GDM1 (cell line): ENCODE data around the gene NUAK1.

ENCODE experiments used
- DNase-seq: peaks from one replicate; lab custom pipeline; 2025; lab: John Stamatoyannopoulos, UW

The NUAK1 gene

GRCh38 chr12:106082216-106083175 is 56.3 kb downstream of the NUAK1 start:
- no peak for DNase-seq

DNA sequence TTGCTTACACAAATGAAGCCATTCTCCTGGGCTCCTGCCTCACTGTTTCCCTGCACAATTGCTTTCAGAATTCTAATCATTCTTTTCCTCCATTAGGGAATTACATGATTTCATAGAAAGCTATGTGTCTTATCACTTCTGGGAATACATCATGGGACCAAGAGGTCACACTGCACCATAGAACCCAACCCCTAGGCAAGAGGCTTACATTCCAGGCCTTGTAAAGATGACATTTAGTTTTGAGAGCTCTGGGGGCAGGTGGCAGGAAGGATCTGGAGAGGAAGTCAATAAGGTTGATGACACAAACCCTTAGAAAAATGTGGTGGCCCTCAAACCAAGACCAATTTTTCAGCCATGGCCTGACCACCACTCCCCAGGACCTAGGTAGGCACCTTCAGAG is 57.1 kb downstream of the NUAK1 start:
- DNase-seq: no peak

DNA sequence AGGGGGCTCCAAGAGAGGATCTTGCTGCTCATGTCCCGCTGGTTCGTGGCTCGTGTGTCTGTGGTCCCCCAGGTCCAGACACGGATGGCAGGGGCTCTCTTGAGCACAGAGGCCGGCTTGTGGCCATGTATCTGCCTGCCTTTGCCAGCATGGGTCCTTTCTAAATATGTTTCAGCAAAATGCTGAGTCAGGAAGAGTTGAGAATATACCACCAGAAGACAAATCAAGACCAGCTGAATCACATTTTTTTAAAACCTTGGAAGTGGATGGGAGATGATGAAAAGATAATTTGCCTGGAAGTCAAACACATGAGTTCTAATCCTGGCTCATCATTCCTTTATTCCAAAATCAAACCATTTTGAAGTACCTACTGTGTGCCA is 58.0 kb downstream of the NUAK1 start:
- DNase-seq: no peak

GRCh38 chr12:106080041-106080790 is 58.5 kb downstream of the NUAK1 start:
- DNase-seq: no peak

GRCh38 chr12:106079148-106079738 is 59.5 kb downstream of the NUAK1 start:
- no peak for DNase-seq

DNA sequence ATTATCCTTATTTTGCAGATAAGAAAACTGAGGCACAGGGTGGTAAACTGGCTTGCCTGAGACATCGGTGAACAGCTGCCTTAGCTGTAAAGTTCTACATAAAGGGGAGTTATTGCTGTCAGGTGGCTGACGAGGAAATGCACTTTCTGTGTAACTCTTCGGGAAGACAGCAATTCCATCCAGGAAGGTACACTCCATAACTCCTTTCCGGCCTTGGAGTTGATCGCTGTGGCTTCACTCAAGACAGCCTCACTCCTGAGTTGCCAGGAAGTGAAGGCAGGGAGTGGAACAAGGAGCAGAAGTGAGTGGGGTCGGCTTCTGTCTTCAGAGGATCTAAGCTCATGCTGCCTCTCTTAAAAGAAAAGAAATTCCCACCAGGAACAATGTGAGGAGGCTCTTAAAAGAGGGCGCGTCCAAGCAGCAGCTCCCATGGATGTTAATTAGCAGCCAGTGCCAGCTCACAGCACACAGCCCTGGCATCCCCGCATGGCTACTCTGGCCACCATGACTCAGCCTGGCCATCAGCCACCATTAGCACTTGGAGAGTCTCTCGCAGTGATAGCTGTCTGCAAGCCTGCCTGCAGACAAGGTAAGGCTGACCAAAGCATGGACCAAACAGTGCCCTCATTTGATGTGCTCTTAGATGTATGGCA is 60.3 kb downstream of the NUAK1 start:
- no peak for DNase-seq

DNA sequence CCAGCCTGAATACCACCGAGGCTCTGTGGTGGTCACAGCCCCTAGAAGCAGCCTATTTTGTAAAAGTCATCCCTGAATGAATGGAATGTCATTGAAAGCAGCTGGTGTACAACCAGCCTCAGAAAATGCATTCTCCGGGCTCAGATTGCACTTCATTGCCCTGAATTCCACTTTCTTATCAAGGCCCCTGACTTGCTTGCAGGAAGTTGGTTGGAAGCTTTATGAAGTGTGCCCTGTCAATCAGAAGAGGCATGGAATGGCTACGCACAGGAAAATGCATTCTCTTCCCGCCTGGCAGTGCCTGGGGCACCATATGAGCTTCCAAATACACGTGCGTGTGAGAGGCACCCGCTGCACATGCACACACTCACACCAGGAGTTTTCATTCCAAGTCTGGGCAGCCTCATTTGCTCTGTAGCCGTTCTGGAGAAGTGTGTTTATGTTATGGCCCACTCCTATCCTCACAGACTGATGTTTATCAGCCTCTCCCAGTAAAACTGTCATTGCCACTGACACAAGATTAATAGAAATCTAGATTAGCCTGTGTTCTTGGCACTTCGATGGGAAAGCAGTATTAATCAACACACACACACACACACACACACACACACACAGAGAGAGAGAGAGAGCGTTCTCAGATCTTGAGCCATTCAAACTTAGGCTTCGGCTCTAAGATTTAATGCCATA is 63.9 kb downstream of the NUAK1 start:
- no peak for DNase-seq

GRCh38 chr12:106074361-106074705 is 64.4 kb downstream of the NUAK1 start:
- DNase-seq: no peak

- DNase-seq: no peak
Measured at GRCh38 chr12:106073179-106073578, 65.6 kb downstream of the NUAK1 start.

GRCh38 chr12:106072751-106073150 is 66.0 kb downstream of the NUAK1 start:
- DNase-seq: no peak

GRCh38 chr12:106071686-106072085 is 67.1 kb downstream of the NUAK1 start:
- DNase-seq: no peak

DNA sequence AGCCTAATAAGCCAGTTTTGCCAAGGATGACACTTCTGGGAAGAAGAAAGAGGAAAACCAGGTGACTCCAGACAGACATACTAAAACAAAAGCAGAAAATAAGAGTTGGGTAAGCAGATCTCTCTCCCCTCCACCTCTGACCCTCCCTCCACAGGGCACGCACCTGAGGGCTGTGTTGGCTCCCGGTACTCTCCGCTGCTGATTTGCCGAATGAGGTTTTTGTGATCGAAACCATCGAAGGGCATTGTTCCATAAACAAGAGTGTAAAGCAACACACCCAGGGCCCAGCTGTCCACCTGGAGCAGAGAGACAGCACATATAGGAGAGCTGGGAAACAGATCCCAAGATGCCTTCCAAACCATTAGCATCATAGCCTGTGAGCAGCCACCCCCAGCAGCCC is 68.1 kb downstream of the NUAK1 start:
- no peak for DNase-seq

DNA sequence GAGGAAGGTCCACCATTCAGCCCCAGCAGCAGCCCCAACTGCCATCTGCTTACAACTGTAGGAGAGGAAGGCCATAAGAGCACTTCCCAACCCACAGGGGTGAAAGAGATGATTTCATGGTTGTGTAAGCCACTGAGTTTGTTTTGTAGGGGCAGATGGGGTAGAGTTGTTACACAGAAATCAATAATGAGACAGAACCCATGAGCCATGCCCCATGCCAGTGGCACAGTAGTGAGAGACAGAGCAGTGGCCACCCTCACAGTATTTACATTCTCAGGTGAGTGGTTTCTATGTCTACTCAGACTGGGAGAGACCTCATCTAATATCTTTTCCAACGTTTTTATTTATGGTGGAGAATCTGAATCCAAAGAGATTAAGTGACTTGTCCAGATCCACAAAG is 68.6 kb downstream of the NUAK1 start:
- no peak for DNase-seq

- no peak for DNase-seq
Measured at GRCh38 chr12:106068296-106068695, 70.5 kb downstream of the NUAK1 start.

DNA sequence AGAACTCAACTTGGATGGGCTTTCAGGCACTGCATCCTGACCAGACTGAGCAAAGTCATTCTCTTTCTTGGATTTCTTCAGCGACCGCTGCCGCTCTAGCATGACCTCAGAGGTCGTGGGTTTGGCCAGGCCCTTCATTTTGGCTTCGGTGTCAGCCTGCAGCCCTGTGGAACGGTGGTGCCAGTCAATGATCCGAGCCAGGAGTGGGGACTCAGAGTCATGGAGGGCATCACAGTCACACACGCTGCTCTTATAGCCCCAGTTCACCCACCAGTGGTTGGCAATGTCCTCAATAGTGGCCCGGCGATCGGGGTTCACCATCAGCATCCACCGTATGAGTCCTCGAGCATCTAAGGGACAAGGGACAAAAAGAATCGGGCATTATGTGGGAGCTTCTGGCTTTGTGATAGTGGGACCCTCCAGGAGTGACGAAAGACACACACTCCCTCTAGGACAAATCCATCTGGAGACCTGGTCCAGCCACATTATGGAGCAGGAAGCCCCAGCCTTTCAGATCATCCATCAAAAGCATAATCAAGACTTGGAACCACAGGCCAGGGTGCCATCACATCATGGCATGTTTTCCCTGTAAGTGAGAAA is 71.0 kb downstream of the NUAK1 start:
- DNase-seq: no peak

- no peak for DNase-seq
Measured at GRCh38 chr12:106066726-106067325, 71.9 kb downstream of the NUAK1 start.

- DNase-seq: no peak
Measured at GRCh38 chr12:106066051-106066705, 72.6 kb downstream of the NUAK1 start.

DNA sequence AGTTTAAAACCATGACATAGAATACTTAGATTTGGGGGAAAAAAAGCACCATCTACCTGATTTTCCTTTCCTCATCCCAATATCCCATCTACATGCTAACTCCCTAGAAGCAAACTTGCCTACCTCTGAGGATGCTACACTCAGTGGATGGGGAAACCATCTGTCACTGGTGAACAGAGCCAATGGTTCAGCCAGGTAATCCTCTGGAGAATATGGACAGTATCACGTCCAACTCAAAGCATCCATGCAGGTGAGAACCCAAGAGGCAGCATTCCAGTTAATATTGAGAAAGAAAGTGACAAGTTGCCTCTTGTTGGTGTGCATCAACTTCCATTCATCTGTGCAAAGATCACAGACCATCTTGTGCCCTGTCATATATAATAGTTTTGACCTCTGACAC is 73.2 kb downstream of the NUAK1 start:
- DNase-seq: no peak

DNA sequence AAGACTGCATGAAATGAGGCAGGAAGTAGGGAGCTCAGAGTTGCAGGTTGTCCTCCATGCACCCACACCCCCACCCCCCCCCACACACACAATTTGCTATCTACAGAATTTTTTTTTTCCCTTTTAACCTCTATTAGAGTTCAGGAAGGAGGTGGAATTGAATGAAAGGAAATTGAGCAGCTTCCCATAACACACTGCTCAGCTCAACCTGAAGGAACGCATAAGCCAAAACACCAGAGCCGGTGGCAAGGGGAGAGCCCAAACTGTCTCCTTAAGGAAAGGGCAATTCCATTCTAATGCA is 74.1 kb downstream of the NUAK1 start:
- no peak for DNase-seq

DNA sequence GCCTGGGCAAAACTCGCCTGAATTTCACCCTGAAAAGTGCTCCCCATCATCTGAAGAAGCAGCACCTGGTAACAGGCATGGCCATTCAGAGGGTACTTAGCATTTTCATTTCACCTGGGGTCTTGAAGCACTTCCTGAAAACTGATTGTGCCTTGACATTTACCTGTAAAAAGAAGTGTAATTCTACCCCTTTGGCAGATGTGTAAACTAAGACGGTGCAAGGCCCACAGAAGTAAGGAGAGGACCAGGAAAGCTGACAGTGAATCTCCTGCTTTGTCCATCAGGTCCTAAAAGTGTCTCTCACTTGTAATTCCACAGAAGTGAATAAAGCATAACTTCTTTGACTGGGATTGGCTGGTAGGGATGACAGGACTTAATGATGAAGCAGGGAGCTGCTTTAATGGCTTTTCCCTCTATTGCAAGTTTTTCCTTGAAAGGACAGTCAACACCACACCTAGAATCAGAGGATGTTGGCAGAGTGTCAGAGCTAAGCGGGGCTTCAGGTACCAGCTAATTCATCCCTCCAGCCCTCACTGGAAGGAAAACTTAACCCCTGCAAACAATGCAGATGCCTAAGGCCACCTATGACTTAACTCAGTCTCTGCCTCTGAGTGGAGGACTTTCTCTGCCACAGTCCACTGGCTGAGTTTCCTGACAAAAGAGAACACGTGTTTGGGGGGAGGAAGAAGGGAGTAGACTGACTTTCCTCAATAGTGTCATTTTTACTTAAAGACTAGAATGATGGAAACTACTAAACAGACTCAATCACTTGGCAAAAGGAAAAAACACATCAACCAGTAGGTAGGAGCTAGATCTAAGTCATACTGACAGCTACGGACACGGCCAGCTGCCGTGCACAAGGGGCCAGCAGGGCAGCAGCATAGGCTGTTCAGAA is 74.7 kb downstream of the NUAK1 start:
- DNase-seq: no peak
